Natural killer cell (primary cell): ENCODE measurements around the gene ABT1. TPM values are rescaled to one million over a fixed set of nuclear protein-coding genes. Genes with fewer than 3 reads are reported as not detected.

ENCODE experiments used
- ATAC-seq, 3 donors: fragments of 150-1000 bp in 2 of 3; fragments of 200-7000 bp in 1 of 3; cut with Tn5 transposase; 1 replicate in 1 of 3; 2 replicates in 2 of 3; pipeline ENCODE4 v1.10.0; 2021; ENCODE audit warnings: mild to moderate bottlenecking in 2 of 3, moderate library complexity in 2 of 3
- DNase-seq, 2 donors: peaks; one replicate each; pipeline versions ENCODE4 v3.0.0 to v3.0.0-alpha.2; 2013 to 2021; ENCODE audit warnings: mixed read lengths in 1 of 2
- H3K27ac ChIP-seq: one replicate; pipeline ENCODE4 v1.5.1; 2013; ENCODE audit warnings: mild to moderate bottlenecking, low read length
- H3K27me3 ChIP-seq: one replicate; pipeline ENCODE4 v1.6.1; 2013; ENCODE audit warnings: low read length; ENCODE audit not compliant: control insufficient read depth, insufficient read depth
- H3K36me3 ChIP-seq: one replicate; pipeline ENCODE4 v1.6.1; 2013; ENCODE audit warnings: low read length; ENCODE audit not compliant: control insufficient read depth, insufficient read depth
- H3K4me1 ChIP-seq: one replicate; pipeline ENCODE4 v1.6.1; 2013; ENCODE audit warnings: low read length; ENCODE audit not compliant: control insufficient read depth, insufficient read depth
- H3K4me3 ChIP-seq: one replicate; pipeline ENCODE4 v1.5.1; 2013; ENCODE audit warnings: low read length
- H3K9me3 ChIP-seq: one replicate; pipeline ENCODE4 v1.6.1; 2013; ENCODE audit warnings: low read length; ENCODE audit not compliant: control insufficient read depth, insufficient read depth
- H3K27ac Mint-ChIP-seq, 2 donors: one replicate each; pipeline ENCODE4 v1.8.0; 2022; ENCODE audit warnings: mild to moderate bottlenecking in 2 of 2, mixed read lengths in 2 of 2, moderate library complexity in 1 of 2
- H3K27me3 Mint-ChIP-seq, 2 donors: one replicate each; pipeline ENCODE4 v1.8.0; 2022; ENCODE audit warnings: low read depth in 2 of 2, mixed read lengths in 2 of 2
- H3K36me3 Mint-ChIP-seq: one replicate; pipeline ENCODE4 v1.8.0; 2022; ENCODE audit warnings: mixed read lengths
- H3K4me1 Mint-ChIP-seq, 2 donors: one replicate each; pipeline ENCODE4 v1.8.0; 2022; ENCODE audit warnings: mixed read lengths in 2 of 2
- H3K4me3 Mint-ChIP-seq: one replicate; pipeline ENCODE4 v1.8.0; 2022; ENCODE audit warnings: mild to moderate bottlenecking, moderate library complexity, mixed read lengths
- H3K9me3 Mint-ChIP-seq, 2 donors: one replicate each; pipeline ENCODE4 v1.8.0; 2022; ENCODE audit warnings: mixed read lengths in 2 of 2
- CTCF ChIP-seq: fragments of 200-600 bp; IDR thresholded peaks from one replicate; pipeline ENCODE4 v1.8.0; 2022; ENCODE audit warnings: antibody characterized with exemption
- WGBS: methylation state at CpG from one replicate; pipeline ENCODE4 v1.1.7; 2013; ENCODE audit warnings: missing lambda C conversion rate; ENCODE audit not compliant: insufficient coverage; 5-methylcytosine and 5-hydroxymethylcytosine counted together
- intact Hi-C: fragments of 100-400 bp; cut with micrococcal nuclease; formaldehyde crosslinking; loops from one replicate; pipeline ENCODE4 v1.14.2; 2022
- total RNA-seq, 4 donors: library from RNA; stranded (reverse); fragments of 120-200 nt in 1 of 4; gene quantifications; one replicate each; pipeline versions ENCODE4 v1.2.3 to v1.2.4, GENCODE V29; 2013 to 2022

ABT1 gene
- total RNA-seq, 3 donors from 2014 or later (not counting 1 experiment from before 2014, with no cell fraction given), result 23.9 to 30.7 (median 29.9) TPM

GRCh38 chr6:26613201-26613600 lies 16.4 kb downstream of the ABT1 start:
- H3K36me3 Mint-ChIP-seq, result peaks cover 7% of the 10 kb centered on the region
- DNase-seq (no peak), ATAC-seq (no peak)
- WGBS, result 60% methylated on average over 19 of the region's 19 CpGs
- H3K27ac Mint-ChIP-seq, result no peak overlapping the region
- H3K4me3 ChIP-seq, result no peak overlapping the region
- H3K9me3 ChIP-seq, result no peaks in the 10 kb centered on the region
- peaks cover 0 to 17% of the 10 kb centered on the region in 2 donors for H3K4me1 Mint-ChIP-seq
- peaks cover 35% of the 10 kb centered on the region for H3K27me3 ChIP-seq
- no peaks in the 10 kb centered on the region for H3K9me3 Mint-ChIP-seq
- no peak overlapping the region for H3K4me3 Mint-ChIP-seq
- intact Hi-C loops, result no loop called here
- H3K27me3 Mint-ChIP-seq, result peaks cover 49 to 64% of the 10 kb centered on the region in 2 donors
- no peaks in the 10 kb centered on the region for H3K36me3 ChIP-seq
- no peak for TF ChIP-seq CTCF
- H3K27ac ChIP-seq, result no peak overlapping the region
- peaks cover 13% of the 10 kb centered on the region for H3K4me1 ChIP-seq

GRCh38 chr6:26613689-26614683 lies 17.2 kb downstream of the ABT1 start:
- no peaks in the 10 kb centered on the region for H3K9me3 ChIP-seq
- H3K9me3 Mint-ChIP-seq, result no peaks in the 10 kb centered on the region
- no peak overlapping the region for H3K27ac Mint-ChIP-seq
- peaks cover 0 to 17% of the 10 kb centered on the region in 2 donors for H3K4me1 Mint-ChIP-seq
- peak overlapping the region; percentile 47 for H3K4me3 Mint-ChIP-seq
- peaks cover 13% of the 10 kb centered on the region for H3K4me1 ChIP-seq
- no peaks in the 10 kb centered on the region for H3K36me3 ChIP-seq
- H3K36me3 Mint-ChIP-seq, result peaks cover 7% of the 10 kb centered on the region
- H3K27me3 Mint-ChIP-seq, result peaks cover 49 to 63% of the 10 kb centered on the region in 2 donors
- WGBS, result 6% methylated on average over 68 of the region's 68 CpGs
- H3K27ac ChIP-seq, result no peak overlapping the region
- H3K27me3 ChIP-seq, result peaks cover 35% of the 10 kb centered on the region
- ATAC-seq, result no peak
- intact Hi-C loops, result no loop called here
- TF ChIP-seq CTCF, result no peak
- peak in 1 of 2 donors; percentile 54 for DNase-seq
- H3K4me3 ChIP-seq, result no peak overlapping the region

GRCh38 chr6:26623339-26623859 lies 26.6 kb downstream of the ABT1 start:
- H3K4me1 ChIP-seq, result no peaks in the 10 kb centered on the region
- H3K4me3 ChIP-seq, result no peak overlapping the region
- H3K36me3 ChIP-seq, result no peaks in the 10 kb centered on the region
- Mint-ChIP-seq H3K4me1 (no peaks in the 10 kb centered on the region), H3K9me3 (peaks cover 2 to 3% of the 10 kb centered on the region in 2 donors), H3K27me3 (peaks cover 4 to 24% of the 10 kb centered on the region in 2 donors), H3K27ac (no peak overlapping the region), H3K4me3 (no peak overlapping the region), H3K36me3 (no peaks in the 10 kb centered on the region)
- ATAC-seq (no peak), DNase-seq (no peak)
- intact Hi-C loops, result no loop called here
- no CpG with 5 or more reads among the region's 1 CpG for WGBS
- H3K27ac ChIP-seq, result no peak overlapping the region
- peaks cover 5% of the 10 kb centered on the region for H3K27me3 ChIP-seq
- TF ChIP-seq CTCF, result no peak
- no peaks in the 10 kb centered on the region for H3K9me3 ChIP-seq
